Stomach (tissue), 9 donors: ENCODE measurements around the gene NTRK3. TPM values are rescaled to one million over a fixed set of nuclear protein-coding genes. Genes with fewer than 3 reads are reported as not detected.

Experiments used
- DNase-seq, 2 donors: peaks; one replicate each; pipeline versions ENCODE4 v3.0.0 to v3.0.0-alpha.2; 2013 to 2019
- H3K27ac ChIP-seq, 5 donors: fragments of 200-600 bp in 4 of 5; sonication (generic) in 4 of 5; one replicate each; pipeline ENCODE4 v1.5.1; 2013 to 2019; ENCODE audit warnings: mild to moderate bottlenecking in 1 of 5, moderate library complexity in 1 of 5
- H3K27me3 ChIP-seq, 3 donors: fragments of 200-600 bp; sonication (generic); one replicate each; pipeline ENCODE4 v1.5.1; 2017 to 2019; ENCODE audit warnings: mixed run types in 1 of 3
- H3K36me3 ChIP-seq, 4 donors: fragments of 200-600 bp; sonication (generic); 1 replicate in 3 of 4; 2 replicates in 1 of 4; pipeline ENCODE4 v1.5.1; 2016 to 2019
- H3K4me1 ChIP-seq, 4 donors: fragments of 200-600 bp; sonication (generic); one replicate each; pipeline ENCODE4 v1.5.1; 2016 to 2019
- H3K4me3 ChIP-seq, 4 donors: fragments of 200-600 bp; sonication (generic) in 3 of 4; one replicate each; pipeline ENCODE4 v1.5.1; 2016 to 2019; ENCODE audit warnings: mild to moderate bottlenecking in 1 of 4
- H3K9me3 ChIP-seq, 4 donors: fragments of 200-600 bp; sonication (generic); one replicate each; pipeline ENCODE4 v1.5.1; 2016 to 2019
- CTCF ChIP-seq, 7 experiments: fragments of 450-650 bp in 4 of 7; fragments of 200-600 bp in 3 of 7; sonication (generic) in 3 of 7; IDR thresholded peaks; one replicate each; pipeline ENCODE4 v1.5.1; 2016 to 2019; ENCODE audit warnings: antibody characterized with exemption in 7 of 7, control low read depth in 2 of 7, mild to moderate bottlenecking in 1 of 7
- EP300 ChIP-seq: sonication (generic); formaldehyde crosslinking; IDR thresholded peaks from one replicate; pipeline ENCODE4 v1.6.1; 2017; ENCODE audit warnings: antibody characterized with exemption
- POLR2A ChIP-seq, 4 donors: fragments of 450-650 bp; IDR thresholded peaks; one replicate each; pipeline ENCODE4 v1.6.1; 2016; ENCODE audit warnings: antibody characterized with exemption in 4 of 4, control low read depth in 2 of 4, mild to moderate bottlenecking in 1 of 4, moderate library complexity in 1 of 4
- POLR2AphosphoS5 ChIP-seq, 3 donors: sonication (generic); formaldehyde crosslinking; IDR thresholded peaks; one replicate each; pipeline ENCODE4 v1.6.1; 2016; ENCODE audit warnings: antibody characterized with exemption in 3 of 3
- WGBS, 5 donors: extraction: QIAGEN DNeasy Blood & Tissue Kit in 3 of 5; methylation state at CpG; one replicate each; pipeline versions ENCODE4 v1.1.5 to v1.1.7; 2013 to 2018; 5-methylcytosine and 5-hydroxymethylcytosine counted together
- intact Hi-C: fragments of 100-400 bp; cut with DNase I; formaldehyde crosslinking; loops from one replicate; pipeline ENCODE4 v1.15.1; 2023; ENCODE audit warnings: low total_unique reads
- polyA plus RNA-seq, 3 donors: library from polyadenylated mRNA; stranded (reverse); fragments of 200-250 nt; gene quantifications; one replicate each; pipeline ENCODE4 v1.2.3, GENCODE V29; 2013
- total RNA-seq, 5 donors: library from RNA; depleted of rRNA; stranded (reverse); fragments of >200 nt; gene quantifications; one replicate each; pipeline versions ENCODE4 v1.1.0 to v1.2.3, GENCODE V29; 2014 to 2016
- donor health status: healthy with polysubstance abuse.
- donor health status: Bipolar disorder and iron deficiency.
- donor health status: healthy.

Gene NTRK3
- total and polyA plus RNA-seq, 8 donors = under 0.01 to 18.2 (median 1.0) TPM; not detected in 1

GRCh38 chr15:88131937-88132336, 124.6 kb downstream of the NTRK3 start:
- peaks cover 0 to 3% (median 0%) of the 10 kb centered on the region in 4 donors for H3K4me1 ChIP-seq
- no peak overlapping the region for H3K27ac ChIP-seq
- H3K9me3 ChIP-seq = no peaks in the 10 kb centered on the region
- TF ChIP-seq CTCF (IDR thresholded peaks at IDR 0.05) = no peak
- no peak for TF ChIP-seq EP300
- TF ChIP-seq POLR2A (IDR thresholded peaks at IDR 0.05) = no peak
- TF ChIP-seq POLR2AphosphoS5 (IDR thresholded peaks at IDR 0.05) = no peak
- no peak overlapping the region for H3K4me3 ChIP-seq
- H3K27me3 ChIP-seq = no peaks in the 10 kb centered on the region
- intact Hi-C loops = no loop called here
- no peaks in the 10 kb centered on the region for H3K36me3 ChIP-seq
- WGBS, 5 donors = 64 to 73% (median 68%) methylated on average over 4 of the region's 4 CpGs
- DNase-seq = no peak

GRCh38 chr15:88127432-88127790, 129.1 kb downstream of the NTRK3 start:
- Histone ChIP-seq H3K27me3 (no peaks in the 10 kb centered on the region), H3K4me1 (peaks cover 0 to 3% (median 0%) of the 10 kb centered on the region in 4 donors), H3K4me3 (no peak overlapping the region), H3K27ac (no peak overlapping the region), H3K36me3 (no peaks in the 10 kb centered on the region), H3K9me3 (no peaks in the 10 kb centered on the region)
- no peak for DNase-seq
- TF ChIP-seq CTCF (IDR thresholded peaks at IDR 0.05) (no peak), POLR2AphosphoS5 (IDR thresholded peaks at IDR 0.05) (no peak), POLR2A (IDR thresholded peaks at IDR 0.05) (no peak), EP300 (no peak)
- intact Hi-C loops = no loop called here

DNA sequence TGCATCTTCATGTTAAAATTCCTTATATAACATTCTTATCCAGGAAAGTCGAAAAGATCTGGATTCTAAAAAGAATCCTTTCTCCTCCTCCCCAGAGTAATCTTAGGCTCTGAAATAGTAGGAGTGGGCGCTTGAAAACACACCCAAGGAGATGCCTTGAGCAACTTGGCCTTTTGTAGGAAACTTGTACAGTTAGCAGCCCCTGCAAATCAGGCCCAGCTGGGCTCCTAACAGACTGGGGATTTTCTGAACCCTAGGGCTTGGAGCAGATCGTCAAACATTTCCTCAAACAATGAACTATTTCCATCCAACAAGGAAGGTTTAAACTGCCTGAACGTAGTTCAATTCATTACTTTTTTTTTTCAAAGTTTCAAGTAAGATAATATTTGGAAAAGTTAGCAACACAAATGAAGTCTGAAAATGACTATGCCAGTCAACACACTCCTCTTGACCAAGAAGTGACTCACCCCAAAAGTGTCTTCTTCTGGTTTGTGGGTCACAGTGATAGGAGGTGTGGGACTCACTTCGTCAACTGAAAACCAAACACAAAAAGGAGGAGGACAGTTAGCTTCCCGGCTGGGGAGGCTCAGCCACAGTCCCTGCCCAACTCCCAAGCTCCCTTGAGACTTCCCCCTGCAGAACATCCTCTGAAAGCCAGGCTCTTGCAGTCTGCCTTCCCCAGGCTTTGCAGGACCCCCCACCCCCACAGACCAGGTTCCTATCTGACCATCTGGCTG, 129.7 kb downstream of the NTRK3 start:
- no peaks in the 10 kb centered on the region for H3K36me3 ChIP-seq
- H3K27ac ChIP-seq = no peak overlapping the region
- intact Hi-C loops = no loop called here
- WGBS, 5 donors = 41 to 57% (median 50%) methylated on average over 6 of the region's 6 CpGs
- DNase-seq = no peak
- no peaks in the 10 kb centered on the region for H3K27me3 ChIP-seq
- H3K4me1 ChIP-seq = peaks cover 0 to 3% (median 0%) of the 10 kb centered on the region in 4 donors
- TF ChIP-seq POLR2A (IDR thresholded peaks at IDR 0.05) (no peak), POLR2AphosphoS5 (IDR thresholded peaks at IDR 0.05) (no peak), EP300 (no peak), CTCF (IDR thresholded peaks at IDR 0.05) (no peak)
- no peaks in the 10 kb centered on the region for H3K9me3 ChIP-seq
- H3K4me3 ChIP-seq = no peak overlapping the region

- WGBS, 5 donors = 62 to 81% (median 75%) methylated on average over 7 of the region's 7 CpGs
- Histone ChIP-seq H3K27ac (no peak overlapping the region), H3K4me1 (peaks cover 0 to 3% (median 0%) of the 10 kb centered on the region in 4 donors), H3K4me3 (no peak overlapping the region), H3K27me3 (no peaks in the 10 kb centered on the region), H3K9me3 (no peaks in the 10 kb centered on the region), H3K36me3 (no peaks in the 10 kb centered on the region)
- no peak for DNase-seq
- no peak for TF ChIP-seq POLR2AphosphoS5 (IDR thresholded peaks at IDR 0.05)
- no peak for TF ChIP-seq POLR2A (IDR thresholded peaks at IDR 0.05)
- intact Hi-C loops = no loop called here
These were observed 131.0 kb downstream of the NTRK3 start for GRCh38 chr15:88125576-88125975.

DNA sequence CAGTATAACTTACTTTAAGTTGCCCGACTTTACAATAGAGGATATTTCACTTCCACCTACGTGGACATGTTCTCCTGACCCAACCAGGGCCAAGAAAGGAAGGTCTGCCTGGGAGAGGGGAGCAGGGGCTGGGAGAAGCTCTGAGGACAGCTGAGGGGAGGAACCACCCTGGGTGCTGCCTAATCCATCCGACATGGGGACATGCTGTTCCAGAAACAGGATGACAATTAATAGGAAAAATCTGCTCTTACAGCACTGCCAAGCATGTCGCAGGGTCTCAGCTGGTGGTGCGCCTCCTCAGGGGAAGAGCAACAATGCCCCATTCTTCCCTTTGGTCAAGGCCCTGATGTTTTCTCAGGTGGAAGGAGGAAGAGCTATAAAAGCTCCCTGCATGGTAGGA, 132.3 kb downstream of the NTRK3 start:
- no peak overlapping the region for H3K4me3 ChIP-seq
- no peak for DNase-seq
- intact Hi-C loops = no loop called here
- no peaks in the 10 kb centered on the region for H3K36me3 ChIP-seq
- no peak overlapping the region for H3K27ac ChIP-seq
- no peaks in the 10 kb centered on the region for H3K27me3 ChIP-seq
- WGBS, 5 donors = 64 to 76% (median 68%) methylated on average over 5 of the region's 5 CpGs
- H3K4me1 ChIP-seq = peaks cover 0 to 3% (median 0%) of the 10 kb centered on the region in 4 donors
- TF ChIP-seq CTCF (IDR thresholded peaks at IDR 0.05) (no peak), POLR2AphosphoS5 (IDR thresholded peaks at IDR 0.05) (no peak), POLR2A (IDR thresholded peaks at IDR 0.05) (no peak), EP300 (no peak)
- H3K9me3 ChIP-seq = no peaks in the 10 kb centered on the region
